ENCODE data around the gene NDUFA5.

DNA sequence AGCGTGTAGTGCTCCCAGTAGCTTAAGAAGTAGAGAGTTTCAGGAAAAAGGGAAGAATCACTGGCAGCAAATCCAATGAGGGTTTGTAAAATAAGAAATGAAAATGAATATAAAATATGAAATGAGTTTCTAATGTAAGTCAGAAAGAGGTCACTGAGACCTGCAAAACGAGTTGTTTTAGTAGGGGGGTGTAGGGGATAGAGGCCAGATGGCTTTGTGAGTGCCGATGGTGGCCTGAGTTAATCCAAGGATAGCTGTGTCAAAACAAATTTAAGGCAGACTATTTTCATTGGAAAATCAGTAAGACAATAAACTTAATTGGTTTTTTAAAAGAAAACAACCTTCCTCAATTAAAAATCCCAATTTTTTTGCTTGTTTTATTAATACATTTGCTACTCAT is 43.3 kb upstream of the NDUFA5 start:
- no peak for TF ChIP-seq POLR2A (IDR thresholded peaks at IDR 0.05)
- TF ChIP-seq, protein P1, sequence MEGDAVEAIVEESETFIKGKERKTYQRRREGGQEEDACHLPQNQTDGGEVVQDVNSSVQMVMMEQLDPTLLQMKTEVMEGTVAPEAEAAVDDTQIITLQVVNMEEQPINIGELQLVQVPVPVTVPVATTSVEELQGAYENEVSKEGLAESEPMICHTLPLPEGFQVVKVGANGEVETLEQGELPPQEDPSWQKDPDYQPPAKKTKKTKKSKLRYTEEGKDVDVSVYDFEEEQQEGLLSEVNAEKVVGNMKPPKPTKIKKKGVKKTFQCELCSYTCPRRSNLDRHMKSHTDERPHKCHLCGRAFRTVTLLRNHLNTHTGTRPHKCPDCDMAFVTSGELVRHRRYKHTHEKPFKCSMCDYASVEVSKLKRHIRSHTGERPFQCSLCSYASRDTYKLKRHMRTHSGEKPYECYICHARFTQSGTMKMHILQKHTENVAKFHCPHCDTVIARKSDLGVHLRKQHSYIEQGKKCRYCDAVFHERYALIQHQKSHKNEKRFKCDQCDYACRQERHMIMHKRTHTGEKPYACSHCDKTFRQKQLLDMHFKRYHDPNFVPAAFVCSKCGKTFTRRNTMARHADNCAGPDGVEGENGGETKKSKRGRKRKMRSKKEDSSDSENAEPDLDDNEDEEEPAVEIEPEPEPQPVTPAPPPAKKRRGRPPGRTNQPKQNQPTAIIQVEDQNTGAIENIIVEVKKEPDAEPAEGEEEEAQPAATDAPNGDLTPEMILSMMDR (IDR thresholded peaks at IDR 0.05), result no peak
